PC-9 (cell line): ENCODE data around the gene CNTNAP5. TPM values are rescaled to one million over a fixed set of nuclear protein-coding genes. Genes with fewer than 3 reads are reported as not detected.
"Not testable (repeated sequence)": the region's sequence is repeated elsewhere in the genome, so short reads cannot be mapped to it uniquely, and the experiment has no call there.

Experiments
- BruUV-seq: library from RNA; stranded (reverse); fragments of 400-500 nt; replicated peaks from 2 replicates; lab custom pipeline; 2021; lab: Mats Ljungman, UMichigan
- CTCF ChIA-PET: fragments of 300-600 bp; sonication (Branson Sonifier 250); formaldehyde crosslinking; loops from one replicate; lab custom pipeline; 2022; ENCODE audit warnings: antibody characterized with exemption; lab: Charles Lee
- POLR2A ChIA-PET: fragments of 300-600 bp; sonication (Branson Sonifier 250); formaldehyde crosslinking; loops from one replicate; lab custom pipeline; 2022; ENCODE audit warnings: antibody characterized with exemption; ENCODE audit not compliant: unreplicated experiment; lab: Charles Lee
- DNase-seq, 2 experiments: peaks; one replicate each; pipeline versions ENCODE4 v3.0.0 to v3.0.0-alpha.2; 2015 to 2022; ENCODE audit warnings: mixed read lengths in 1 of 2
- H2AFZ ChIP-seq: fragments of 200-600 bp; sonication (generic); 2 replicates; pipeline ENCODE4 v1.8.1; 2017; ENCODE audit warnings: antibody characterized with exemption
- H3F3A ChIP-seq: fragments of 200-600 bp; sonication (generic); 2 replicates; pipeline ENCODE4 v1.8.1; 2017; ENCODE audit warnings: antibody characterized with exemption, mild to moderate bottlenecking, low read depth; ENCODE audit not compliant: insufficient read depth
- H3K27ac ChIP-seq: fragments of 200-600 bp; sonication (generic); 2 replicates; pipeline ENCODE4 v1.6.1; 2016; ENCODE audit warnings: mixed run types
- H3K27me3 ChIP-seq: fragments of 200-600 bp; sonication (generic); 2 replicates; pipeline ENCODE4 v1.6.1; 2016; ENCODE audit warnings: low read depth, mixed run types; ENCODE audit not compliant: insufficient read depth
- H3K36me3 ChIP-seq: fragments of 200-600 bp; sonication (generic); 2 replicates; pipeline ENCODE4 v1.6.1; 2016; ENCODE audit warnings: low read depth, mixed run types
- H3K4me1 ChIP-seq: fragments of 200-600 bp; sonication (generic); replicated peaks from 2 replicates; pipeline ENCODE4 v1.6.1; 2016; ENCODE audit warnings: mixed run types; ENCODE audit not compliant: insufficient read depth
- H3K4me2 ChIP-seq: fragments of 200-600 bp; sonication (generic); 2 replicates; pipeline ENCODE4 v1.6.1; 2017; ENCODE audit warnings: mixed run types
- H3K4me3 ChIP-seq: fragments of 200-600 bp; sonication (generic); 2 replicates; pipeline ENCODE4 v1.6.1; 2016; ENCODE audit warnings: mixed run types
- H3K79me2 ChIP-seq: fragments of 200-600 bp; sonication (generic); 2 replicates; pipeline ENCODE4 v1.6.1; 2017; ENCODE audit warnings: low read depth, mixed run types
- H3K9me2 ChIP-seq: fragments of 200-600 bp; sonication (generic); 2 replicates; pipeline ENCODE4 v1.8.1; 2017; ENCODE audit warnings: mild to moderate bottlenecking; ENCODE audit not compliant: insufficient read depth
- H3K9me3 ChIP-seq: fragments of 200-600 bp; sonication (generic); 2 replicates; pipeline ENCODE4 v1.8.1; 2016; ENCODE audit warnings: low read depth; ENCODE audit not compliant: insufficient read depth
- H4K20me1 ChIP-seq: fragments of 200-600 bp; sonication (generic); 2 replicates; pipeline ENCODE4 v1.8.1; 2017; ENCODE audit not compliant: insufficient read depth
- EZH2 ChIP-seq: fragments of 200-600 bp; sonication (generic); IDR thresholded peaks from 2 replicates; pipeline ENCODE4 v1.8.0; 2017; ENCODE audit warnings: antibody characterized with exemption, low read depth
- intact Hi-C: fragments of 100-400 bp; cut with micrococcal nuclease; formaldehyde crosslinking; loops from one replicate; pipeline ENCODE4 v1.10.0; 2022; ENCODE audit not compliant: unreplicated experiment
- total RNA-seq: library from RNA; stranded (reverse); gene quantifications from 2 replicates; pipeline ENCODE4 v1.2.3, GENCODE V29; 2021
- TF ChIP-seq, protein P1 (sequence below): fragments of 200-600 bp; sonication (generic); conservative IDR thresholded peaks from 2 replicates; pipeline ENCODE4 v1.6.1; 2017; ENCODE audit warnings: mixed run types, antibody characterized with exemption, mild to moderate bottlenecking, moderate library complexity

CNTNAP5 gene
- total RNA-seq, 1 experiment from 2014 or later: not detected

DNA sequence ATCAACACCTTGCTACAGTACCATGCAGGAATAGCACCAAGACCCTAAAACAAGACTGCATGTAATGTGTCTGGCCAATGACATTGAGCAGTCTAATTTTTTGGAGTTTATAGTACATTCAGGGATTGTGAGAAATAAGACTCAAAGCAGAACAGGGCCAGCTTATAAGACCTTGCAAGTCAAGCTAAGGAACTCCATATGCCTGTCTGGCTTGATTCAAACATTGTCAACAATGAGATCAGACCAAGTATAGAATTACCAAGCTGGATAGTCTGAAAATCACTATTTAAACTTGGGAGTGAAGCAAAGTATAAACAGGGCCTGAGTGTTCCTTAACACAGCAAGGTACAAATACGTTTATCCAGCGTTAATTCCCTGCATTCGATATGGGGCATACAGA, 370.9 kb downstream of the CNTNAP5 start:
- peak in 1 of 2 experiments; percentile 17 for DNase-seq
- H4K20me1 ChIP-seq: no peaks in the 10 kb centered on the region
- peaks cover 21% of the 10 kb centered on the region for H3K27me3 ChIP-seq
- POLR2A ChIA-PET: no interaction called here
- H3K79me2 ChIP-seq: no peaks in the 10 kb centered on the region
- H3K27ac ChIP-seq: no peak overlapping the region
- no peak for TF ChIP-seq EZH2
- TF ChIP-seq, protein P1, sequence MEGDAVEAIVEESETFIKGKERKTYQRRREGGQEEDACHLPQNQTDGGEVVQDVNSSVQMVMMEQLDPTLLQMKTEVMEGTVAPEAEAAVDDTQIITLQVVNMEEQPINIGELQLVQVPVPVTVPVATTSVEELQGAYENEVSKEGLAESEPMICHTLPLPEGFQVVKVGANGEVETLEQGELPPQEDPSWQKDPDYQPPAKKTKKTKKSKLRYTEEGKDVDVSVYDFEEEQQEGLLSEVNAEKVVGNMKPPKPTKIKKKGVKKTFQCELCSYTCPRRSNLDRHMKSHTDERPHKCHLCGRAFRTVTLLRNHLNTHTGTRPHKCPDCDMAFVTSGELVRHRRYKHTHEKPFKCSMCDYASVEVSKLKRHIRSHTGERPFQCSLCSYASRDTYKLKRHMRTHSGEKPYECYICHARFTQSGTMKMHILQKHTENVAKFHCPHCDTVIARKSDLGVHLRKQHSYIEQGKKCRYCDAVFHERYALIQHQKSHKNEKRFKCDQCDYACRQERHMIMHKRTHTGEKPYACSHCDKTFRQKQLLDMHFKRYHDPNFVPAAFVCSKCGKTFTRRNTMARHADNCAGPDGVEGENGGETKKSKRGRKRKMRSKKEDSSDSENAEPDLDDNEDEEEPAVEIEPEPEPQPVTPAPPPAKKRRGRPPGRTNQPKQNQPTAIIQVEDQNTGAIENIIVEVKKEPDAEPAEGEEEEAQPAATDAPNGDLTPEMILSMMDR: no peak
- H3K4me2 ChIP-seq: no peak overlapping the region
- no peaks in the 10 kb centered on the region for H3K9me2 ChIP-seq
- H2AFZ ChIP-seq: no peak overlapping the region
- CTCF ChIA-PET: no interaction called here
- no TSS peak for BruUV-seq
- no peaks in the 10 kb centered on the region for H3K36me3 ChIP-seq
- H3K4me3 ChIP-seq: no peak overlapping the region
- no peaks in the 10 kb centered on the region for H3K4me1 ChIP-seq
- H3F3A ChIP-seq: no peaks in the 10 kb centered on the region
- intact Hi-C loops: no loop called here
- H3K9me3 ChIP-seq: no peaks in the 10 kb centered on the region

DNA sequence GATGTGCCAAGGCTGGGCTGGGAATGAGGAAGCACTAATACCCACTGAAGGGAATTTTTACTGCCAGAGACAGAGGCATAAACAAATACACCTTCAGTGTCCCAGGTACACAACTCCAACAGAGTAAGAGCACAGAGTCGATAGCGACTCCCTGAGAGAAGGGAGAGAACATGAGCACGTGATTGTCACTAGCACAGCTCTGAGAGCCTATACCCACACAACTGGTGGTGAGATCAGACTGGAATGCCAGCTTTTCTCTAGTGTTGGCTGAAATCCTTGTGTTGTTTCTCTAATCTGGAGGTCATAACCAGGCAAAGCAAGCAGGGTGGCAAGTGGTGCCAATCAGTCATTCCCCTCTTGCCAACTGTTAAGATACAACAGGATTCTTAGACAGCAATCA, 377.2 kb downstream of the CNTNAP5 start:
- no TSS peak for BruUV-seq
- intact Hi-C loops: no loop called here
- Histone ChIP-seq H3F3A (no peaks in the 10 kb centered on the region), H3K4me1 (no peaks in the 10 kb centered on the region), H3K27me3 (peaks cover 20% of the 10 kb centered on the region; the same call in 1 of the 2 replicates), H3K79me2 (no peaks in the 10 kb centered on the region), H4K20me1 (no peaks in the 10 kb centered on the region; the same call in 1 of the 2 replicates), H2AFZ (no peak overlapping the region), H3K9me2 (no peaks in the 10 kb centered on the region), H3K27ac (no peak overlapping the region), H3K9me3 (no peaks in the 10 kb centered on the region), H3K4me2 (no peak overlapping the region), H3K36me3 (no peaks in the 10 kb centered on the region), H3K4me3 (no peak overlapping the region)
- peak in 1 of 2 experiments; percentile 22 for DNase-seq
- no peak for TF ChIP-seq EZH2
- TF ChIP-seq, protein P1: no peak
- CTCF ChIA-PET: no interaction called here
- POLR2A ChIA-PET: no interaction called here

DNA sequence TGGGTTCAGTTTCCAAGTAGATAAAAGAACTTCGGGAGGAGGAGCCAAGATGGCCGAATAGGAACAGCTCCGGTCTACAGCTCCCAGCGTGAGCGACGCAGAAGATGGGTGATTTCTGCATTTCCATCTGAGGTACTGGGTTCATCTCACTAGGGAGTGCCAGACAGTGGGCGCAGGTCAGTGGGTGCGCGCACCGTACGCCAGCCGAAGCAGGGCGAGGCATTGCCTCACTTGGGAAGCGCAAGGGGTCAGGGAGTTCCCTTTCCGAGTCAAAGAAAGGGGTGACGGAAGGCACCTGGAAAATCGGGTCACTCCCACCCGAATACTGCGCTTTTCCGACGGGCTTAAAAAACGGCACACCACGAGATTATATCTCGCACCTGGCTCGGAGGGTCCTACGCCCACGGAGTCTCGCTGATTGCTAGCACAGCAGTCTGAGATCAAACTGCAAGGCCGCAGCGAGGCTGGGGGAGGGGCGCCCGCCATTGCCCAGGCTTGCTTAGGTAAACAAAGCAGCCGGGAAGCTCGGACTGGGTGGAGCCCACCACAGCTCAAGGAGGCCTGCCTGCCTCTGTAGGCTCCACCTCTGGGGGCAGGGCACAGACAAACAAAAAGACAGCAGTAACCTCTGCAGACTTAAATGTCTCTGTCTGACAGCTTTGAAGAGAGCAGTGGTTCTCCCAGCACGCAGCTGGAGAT, 382.9 kb downstream of the CNTNAP5 start:
- H3K4me1 ChIP-seq, POLR2A ChIA-PET, H3K4me3 ChIP-seq, H2AFZ ChIP-seq, H4K20me1 ChIP-seq, H3K4me2 ChIP-seq, H3K36me3 ChIP-seq, H3K9me2 ChIP-seq, H3K9me3 ChIP-seq, H3F3A ChIP-seq, BruUV-seq, H3K79me2 ChIP-seq, H3K27ac ChIP-seq, intact Hi-C loops, DNase-seq, CTCF ChIA-PET: not testable (repeated sequence)
- H3K27me3 ChIP-seq: peaks cover 16% of the 10 kb centered on the region; the same call in 1 of the 2 replicates
